ENCODE results near the gene FKBP5. TPM values are rescaled to one million over a fixed set of nuclear protein-coding genes. Genes with fewer than 3 reads are reported as not detected.

FKBP5 gene
- total and polyA plus RNA-seq, 10 of the 15 experiments (the other 5 are each of a cell fraction or from before 2014, with no cell fraction given) = 29.0 to 123 (median 62.3) TPM

- TF ChIP-seq USF2 (IDR thresholded peaks at IDR 0.05; ENCODE audit: borderline replicate concordance, low read depth, low read length) = no peak
- TF ChIP-seq HCFC1 (IDR thresholded peaks at IDR 0.05; ENCODE audit: low read length) = no peak
- 0 out of 2 replicates have a peak, but pooled peaks have one; percentile 55 for TF ChIP-seq SMARCA5 (IDR thresholded peaks at IDR 0.05)
- TF ChIP-seq, protein P1, sequence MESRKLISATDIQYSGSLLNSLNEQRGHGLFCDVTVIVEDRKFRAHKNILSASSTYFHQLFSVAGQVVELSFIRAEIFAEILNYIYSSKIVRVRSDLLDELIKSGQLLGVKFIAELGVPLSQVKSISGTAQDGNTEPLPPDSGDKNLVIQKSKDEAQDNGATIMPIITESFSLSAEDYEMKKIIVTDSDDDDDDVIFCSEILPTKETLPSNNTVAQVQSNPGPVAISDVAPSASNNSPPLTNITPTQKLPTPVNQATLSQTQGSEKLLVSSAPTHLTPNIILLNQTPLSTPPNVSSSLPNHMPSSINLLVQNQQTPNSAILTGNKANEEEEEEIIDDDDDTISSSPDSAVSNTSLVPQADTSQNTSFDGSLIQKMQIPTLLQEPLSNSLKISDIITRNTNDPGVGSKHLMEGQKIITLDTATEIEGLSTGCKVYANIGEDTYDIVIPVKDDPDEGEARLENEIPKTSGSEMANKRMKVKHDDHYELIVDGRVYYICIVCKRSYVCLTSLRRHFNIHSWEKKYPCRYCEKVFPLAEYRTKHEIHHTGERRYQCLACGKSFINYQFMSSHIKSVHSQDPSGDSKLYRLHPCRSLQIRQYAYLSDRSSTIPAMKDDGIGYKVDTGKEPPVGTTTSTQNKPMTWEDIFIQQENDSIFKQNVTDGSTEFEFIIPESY (IDR thresholded peaks at IDR 0.05) = no peak
- TF ChIP-seq ZNF24 (IDR thresholded peaks at IDR 0.05) = no peak
- no peak for TF ChIP-seq RAD21 (IDR thresholded peaks at IDR 0.05; ENCODE audit: insufficient read depth, low read depth, low read length)
- TF ChIP-seq E2F8 (IDR thresholded peaks at IDR 0.05; ENCODE audit: low read depth, partially characterized antibody) = no peak
- no peak for TF ChIP-seq NRF1 (conservative IDR thresholded peaks at IDR 0.05; ENCODE audit: low read depth, low read length)
- TF ChIP-seq IKZF2 (IDR thresholded peaks at IDR 0.05) = peak; percentile 93; a peak in 3 of 4 replicates
- peak; percentile 23 to 77; a peak in 3 of 4 replicates for TF ChIP-seq BHLHE40 (IDR thresholded peaks at IDR 0.05; ENCODE audit: borderline replicate concordance in 1 of 2, low read depth in 2 of 2, low read length in 1 of 2)
- no peak for TF ChIP-seq HDAC6 (IDR thresholded peaks at IDR 0.05; ENCODE audit: unreplicated experiment)
- TF ChIP-seq EGR1 (IDR thresholded peaks at IDR 0.05; ENCODE audit: borderline replicate concordance in 1 of 2, low read depth in 2 of 2, low read length in 2 of 2) = 0 out of 3 replicates have a peak, but pooled peaks of 1 of the 2 experiments have one; percentile 4
- TF ChIP-seq, protein P2, sequence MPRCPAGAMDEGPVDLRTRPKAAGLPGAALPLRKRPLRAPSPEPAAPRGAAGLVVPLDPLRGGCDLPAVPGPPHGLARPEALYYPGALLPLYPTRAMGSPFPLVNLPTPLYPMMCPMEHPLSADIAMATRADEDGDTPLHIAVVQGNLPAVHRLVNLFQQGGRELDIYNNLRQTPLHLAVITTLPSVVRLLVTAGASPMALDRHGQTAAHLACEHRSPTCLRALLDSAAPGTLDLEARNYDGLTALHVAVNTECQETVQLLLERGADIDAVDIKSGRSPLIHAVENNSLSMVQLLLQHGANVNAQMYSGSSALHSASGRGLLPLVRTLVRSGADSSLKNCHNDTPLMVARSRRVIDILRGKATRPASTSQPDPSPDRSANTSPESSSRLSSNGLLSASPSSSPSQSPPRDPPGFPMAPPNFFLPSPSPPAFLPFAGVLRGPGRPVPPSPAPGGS (IDR thresholded peaks at IDR 0.05; ENCODE audit: borderline replicate concordance, insufficient read depth, low read depth, low read length, poor library complexity, severe bottlenecking) = peak; percentile 24
- TF ChIP-seq TCF7 (IDR thresholded peaks at IDR 0.05; ENCODE audit: borderline replicate concordance) = no peak
- no peak for TF ChIP-seq RCOR1 (conservative IDR thresholded peaks at IDR 0.05; ENCODE audit: low read depth, low read length)
- peak; percentile 96 for TF ChIP-seq EED (IDR thresholded peaks at IDR 0.05; ENCODE audit: low read depth)
- TF ChIP-seq MTA3 (IDR thresholded peaks at IDR 0.05; ENCODE audit: borderline replicate concordance, low read length) = peak; percentile 25; the same call in 1 of the 2 replicates
Observed at GRCh38 chr6:35719830-35720733, 31.4 kb upstream of the FKBP5 start (continued).

Data from GM12878 (cell line).